Fibroblast of skin of left biceps (primary cell): Measurements from ENCODE around the gene CTIF.
A peak's percentile ranks its signal among the peaks of the same experiment; 100 is the strongest.

Experiments
- DNase-seq, 2 experiments: peaks; one replicate each; pipeline ENCODE4 v3.0.0-alpha.2; 2013; ENCODE audit warnings: low read depth in 2 of 2

Gene CTIF

GRCh38 chr18:48600456-48601090 lies 61.7 kb downstream of the CTIF start:
- DNase-seq = peak in 1 of 2 experiments; percentile 6

GRCh38 chr18:48601343-48601742 lies 62.5 kb downstream of the CTIF start:
- no peak for DNase-seq

- DNase-seq = no peak
Measured at GRCh38 chr18:48602759-48603390, 64.0 kb downstream of the CTIF start.

GRCh38 chr18:48605408-48605845 lies 66.6 kb downstream of the CTIF start:
- DNase-seq = no peak

GRCh38 chr18:48607056-48607984 lies 68.5 kb downstream of the CTIF start:
- DNase-seq = peak; percentile 67

GRCh38 chr18:48608581-48608980 lies 69.8 kb downstream of the CTIF start:
- DNase-seq = no peak

GRCh38 chr18:48609114-48609513 lies 70.3 kb downstream of the CTIF start:
- no peak for DNase-seq

GRCh38 chr18:48609820-48610815 lies 71.3 kb downstream of the CTIF start:
- no peak for DNase-seq

- DNase-seq = no peak
Measured at GRCh38 chr18:48611203-48611602, 72.4 kb downstream of the CTIF start.

- DNase-seq = no peak
Measured at GRCh38 chr18:48611785-48612480, 73.1 kb downstream of the CTIF start.

GRCh38 chr18:48612511-48612910 lies 73.7 kb downstream of the CTIF start:
- DNase-seq = no peak

GRCh38 chr18:48612917-48613316 lies 74.1 kb downstream of the CTIF start:
- DNase-seq = no peak

- DNase-seq = no peak
Measured at GRCh38 chr18:48613589-48614404, 75.0 kb downstream of the CTIF start.

- DNase-seq = no peak
Measured at GRCh38 chr18:48615566-48616401, 77.0 kb downstream of the CTIF start.

- no peak for DNase-seq
Measured at GRCh38 chr18:48616484-48617255, 77.8 kb downstream of the CTIF start.

GRCh38 chr18:48617844-48618497 lies 79.1 kb downstream of the CTIF start:
- DNase-seq = no peak

GRCh38 chr18:48619016-48619415 lies 80.2 kb downstream of the CTIF start:
- DNase-seq = no peak

- DNase-seq = no peak
Measured at GRCh38 chr18:48619501-48619900, 80.7 kb downstream of the CTIF start.
